Measurements from ENCODE around the gene CNOT6. TPM values are rescaled to one million over a fixed set of nuclear protein-coding genes. Genes with fewer than 3 reads are reported as not detected.
"Not testable (repeated sequence)": the region's sequence is repeated elsewhere in the genome, so short reads cannot be mapped to it uniquely, and the experiment has no call there.

CNOT6 gene
- total RNA-seq, 4 donors from 2014 or later: 11.0 to 17.8 (median 15.0) TPM

DNA sequence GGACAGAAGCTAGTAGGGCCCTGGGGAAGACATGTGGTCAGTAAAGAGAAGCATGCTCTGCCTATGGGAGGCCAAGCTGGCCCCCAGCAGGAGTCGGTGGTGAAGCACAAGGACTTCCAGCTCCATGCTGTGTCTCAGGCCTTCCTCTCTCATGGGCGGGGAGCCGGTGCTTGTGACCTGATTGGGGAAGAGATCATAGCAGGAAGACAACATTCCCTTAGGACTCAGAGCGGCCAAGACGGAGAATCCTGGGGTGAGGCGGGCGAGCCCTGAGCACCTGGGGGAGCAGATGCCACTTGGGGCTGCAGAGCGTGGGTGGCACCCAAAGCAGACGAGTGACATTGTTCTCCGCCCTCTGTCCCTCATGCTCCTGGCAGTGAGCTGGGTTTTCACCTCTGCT lies 33.3 kb upstream of the CNOT6 start:
- DNase-seq (ENCODE audit: low spot score in 2 of 2): peak in 1 of 2 donors; percentile 70

GRCh38 chr5:180461303-180461702 lies 32.9 kb upstream of the CNOT6 start:
- no peaks in the 10 kb centered on the region for H3K4me1 ChIP-seq
- H3K27ac ChIP-seq: no peak overlapping the region
- 80% methylated on average over 1 of the region's 9 CpGs for WGBS
- TF ChIP-seq POLR2AphosphoS5 (IDR thresholded peaks at IDR 0.05) (no peak), POLR2A (IDR thresholded peaks at IDR 0.05) (no peak), EP300 (IDR thresholded peaks at IDR 0.05) (no peak)
- TF ChIP-seq, protein P1, sequence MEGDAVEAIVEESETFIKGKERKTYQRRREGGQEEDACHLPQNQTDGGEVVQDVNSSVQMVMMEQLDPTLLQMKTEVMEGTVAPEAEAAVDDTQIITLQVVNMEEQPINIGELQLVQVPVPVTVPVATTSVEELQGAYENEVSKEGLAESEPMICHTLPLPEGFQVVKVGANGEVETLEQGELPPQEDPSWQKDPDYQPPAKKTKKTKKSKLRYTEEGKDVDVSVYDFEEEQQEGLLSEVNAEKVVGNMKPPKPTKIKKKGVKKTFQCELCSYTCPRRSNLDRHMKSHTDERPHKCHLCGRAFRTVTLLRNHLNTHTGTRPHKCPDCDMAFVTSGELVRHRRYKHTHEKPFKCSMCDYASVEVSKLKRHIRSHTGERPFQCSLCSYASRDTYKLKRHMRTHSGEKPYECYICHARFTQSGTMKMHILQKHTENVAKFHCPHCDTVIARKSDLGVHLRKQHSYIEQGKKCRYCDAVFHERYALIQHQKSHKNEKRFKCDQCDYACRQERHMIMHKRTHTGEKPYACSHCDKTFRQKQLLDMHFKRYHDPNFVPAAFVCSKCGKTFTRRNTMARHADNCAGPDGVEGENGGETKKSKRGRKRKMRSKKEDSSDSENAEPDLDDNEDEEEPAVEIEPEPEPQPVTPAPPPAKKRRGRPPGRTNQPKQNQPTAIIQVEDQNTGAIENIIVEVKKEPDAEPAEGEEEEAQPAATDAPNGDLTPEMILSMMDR (IDR thresholded peaks at IDR 0.05): no peak
- no peak overlapping the region for H3K4me3 ChIP-seq
- H3K27me3 ChIP-seq: no peaks in the 10 kb centered on the region
- DNase-seq (ENCODE audit: low spot score in 2 of 2): peak in 1 of 2 donors; percentile 54
- H3K9me3 ChIP-seq: no peaks in the 10 kb centered on the region
- no peaks in the 10 kb centered on the region for H3K36me3 ChIP-seq

More for the DNA sequence above, 33.3 kb upstream of the CNOT6 start:
- Histone ChIP-seq H3K4me1 (no peaks in the 10 kb centered on the region), H3K27me3 (no peaks in the 10 kb centered on the region), H3K4me3 (no peak overlapping the region), H3K36me3 (no peaks in the 10 kb centered on the region), H3K9me3 (no peaks in the 10 kb centered on the region), H3K27ac (no peak overlapping the region)
- TF ChIP-seq POLR2AphosphoS5 (IDR thresholded peaks at IDR 0.05) (no peak), EP300 (IDR thresholded peaks at IDR 0.05) (no peak), POLR2A (IDR thresholded peaks at IDR 0.05) (no peak)
- TF ChIP-seq, protein P1 (IDR thresholded peaks at IDR 0.05): no peak
- WGBS: 96% methylated on average over 8 of the region's 10 CpGs

DNA sequence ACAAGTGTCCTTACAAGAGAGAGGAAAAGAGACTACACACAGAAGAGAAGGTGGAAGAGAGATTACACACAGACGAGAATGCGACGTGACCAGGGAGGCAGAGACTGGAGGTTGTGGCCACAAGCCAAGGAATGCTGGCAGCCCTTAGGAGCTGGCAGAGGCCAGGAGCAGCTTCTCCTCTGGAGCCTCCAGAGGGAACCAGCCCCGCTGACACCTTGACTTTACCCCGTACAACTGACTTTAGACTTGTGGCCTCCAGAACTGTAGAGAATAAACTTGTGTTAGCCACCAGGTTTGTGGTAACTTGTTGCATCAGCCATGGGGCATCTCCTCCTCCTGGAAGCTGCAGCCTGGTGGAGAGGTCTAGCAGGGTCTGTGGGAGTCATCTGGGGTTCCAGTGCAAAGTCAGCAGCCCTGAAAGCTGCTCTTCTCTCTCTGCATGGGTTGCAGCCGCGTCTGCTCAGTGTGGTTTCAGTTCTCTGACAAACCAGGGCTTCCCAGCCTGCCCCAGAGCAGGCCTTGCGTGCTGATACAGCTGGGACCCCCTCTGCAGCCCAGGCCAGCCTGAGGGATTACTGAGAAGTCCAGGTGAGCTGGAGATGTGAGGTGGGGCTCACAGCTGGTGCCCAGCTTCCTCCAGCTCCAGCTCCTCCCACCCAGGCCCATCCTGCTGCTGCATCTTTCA lies 30.8 kb upstream of the CNOT6 start:
- DNase-seq (ENCODE audit: low spot score in 2 of 2): peak in 1 of 2 donors; percentile 65
- 52% methylated on average over 6 of the region's 8 CpGs for WGBS
- H3K9me3 ChIP-seq: no peaks in the 10 kb centered on the region

GRCh38 chr5:180463916-180464602 lies 30.1 kb upstream of the CNOT6 start:
- Histone ChIP-seq H3K4me3 (no peak overlapping the region), H3K9me3 (no peaks in the 10 kb centered on the region), H3K27me3 (no peaks in the 10 kb centered on the region), H3K36me3 (no peaks in the 10 kb centered on the region), H3K27ac (no peak overlapping the region), H3K4me1 (peaks cover 11% of the 10 kb centered on the region)
- WGBS: 80% methylated on average over 7 of the region's 13 CpGs
- peak in 1 of 2 donors; percentile 71 for DNase-seq (ENCODE audit: low spot score in 2 of 2)
- TF ChIP-seq EP300 (IDR thresholded peaks at IDR 0.05) (no peak), POLR2AphosphoS5 (IDR thresholded peaks at IDR 0.05) (no peak)
- TF ChIP-seq, protein P1 (IDR thresholded peaks at IDR 0.05): no peak

More for the DNA sequence above, 30.8 kb upstream of the CNOT6 start:
- peaks cover 11% of the 10 kb centered on the region for H3K4me1 ChIP-seq
- TF ChIP-seq EP300 (IDR thresholded peaks at IDR 0.05): no peak
- TF ChIP-seq, protein P1 (IDR thresholded peaks at IDR 0.05): no peak
- TF ChIP-seq POLR2A (IDR thresholded peaks at IDR 0.05): no peak
- no peak for TF ChIP-seq POLR2AphosphoS5 (IDR thresholded peaks at IDR 0.05)
- no peaks in the 10 kb centered on the region for H3K36me3 ChIP-seq
- no peaks in the 10 kb centered on the region for H3K27me3 ChIP-seq
- H3K4me3 ChIP-seq: no peak overlapping the region
- no peak overlapping the region for H3K27ac ChIP-seq

DNA sequence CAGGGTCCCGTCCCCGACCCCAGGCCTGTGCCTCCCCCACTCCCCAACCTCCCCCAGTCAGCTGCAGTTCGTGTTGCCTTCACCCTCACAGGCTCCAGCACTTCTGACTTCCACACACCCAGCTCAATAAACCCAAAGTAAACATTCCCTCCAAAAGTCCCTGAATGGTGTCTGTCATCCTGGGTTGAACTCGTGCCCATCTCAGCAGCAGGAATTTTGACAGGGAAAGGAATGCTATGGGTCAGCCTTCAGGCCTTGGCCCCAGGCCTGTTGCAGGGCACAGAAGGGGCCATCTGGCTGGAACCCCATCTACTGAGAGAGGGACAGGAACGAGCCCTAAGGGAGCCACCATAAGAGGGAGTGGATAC lies 29.6 kb upstream of the CNOT6 start:
- WGBS: 45% methylated on average over 3 of the region's 5 CpGs
- peaks cover 11% of the 10 kb centered on the region for H3K4me1 ChIP-seq
- H3K36me3 ChIP-seq: no peaks in the 10 kb centered on the region
- H3K27me3 ChIP-seq: no peaks in the 10 kb centered on the region
- H3K9me3 ChIP-seq: no peaks in the 10 kb centered on the region
- H3K27ac ChIP-seq: no peak overlapping the region
- peak in 1 of 2 donors; percentile 40 for DNase-seq (ENCODE audit: low spot score in 2 of 2)
- H3K4me3 ChIP-seq: no peak overlapping the region
- TF ChIP-seq POLR2AphosphoS5 (IDR thresholded peaks at IDR 0.05): no peak
- TF ChIP-seq, protein P1 (IDR thresholded peaks at IDR 0.05): no peak
- no peak for TF ChIP-seq POLR2A (IDR thresholded peaks at IDR 0.05)
- TF ChIP-seq EP300 (IDR thresholded peaks at IDR 0.05): no peak

- not testable (repeated sequence) for DNase-seq (ENCODE audit: low spot score in 2 of 2); H3K27me3 ChIP-seq; H3K27ac ChIP-seq; H3K9me3 ChIP-seq; H3K36me3 ChIP-seq; H3K4me3 ChIP-seq
- WGBS: 97% methylated on average over 4 of the region's 4 CpGs
- peaks cover 11% of the 10 kb centered on the region for H3K4me1 ChIP-seq
These were observed 29.1 kb upstream of the CNOT6 start for GRCh38 chr5:180465052-180465451.

Measured in suprapubic skin (tissue), 4 donors.